Anterior cingulate cortex (tissue), 58 donors: ENCODE data around the gene FAM83G.
"Not testable (repeated sequence)": the region's sequence is repeated elsewhere in the genome, so short reads cannot be mapped to it uniquely, and the experiment has no call there.

Experiments used
- DNase-seq, 58 donors: peaks; one replicate each; lab custom pipeline; 2025; lab: John Stamatoyannopoulos, UW

The FAM83G gene

GRCh38 chr17:18933102-18934058 is 71.2 kb downstream of the FAM83G start:
- DNase-seq, result no peak

GRCh38 chr17:18932360-18933055 is 72.1 kb downstream of the FAM83G start:
- no peak for DNase-seq

- DNase-seq, result no peak
Measured at GRCh38 chr17:18928628-18929125, 75.9 kb downstream of the FAM83G start.

GRCh38 chr17:18925187-18925586 is 79.4 kb downstream of the FAM83G start:
- DNase-seq, result no peak

- DNase-seq, result not testable (repeated sequence)
Measured at GRCh38 chr17:18922596-18922995, 82.0 kb downstream of the FAM83G start.

GRCh38 chr17:18921912-18922451 is 82.6 kb downstream of the FAM83G start:
- no peak for DNase-seq

- DNase-seq, result no peak
Measured at GRCh38 chr17:18921485-18921884, 83.1 kb downstream of the FAM83G start.

- DNase-seq, result no peak
Measured at GRCh38 chr17:18920911-18921441, 83.6 kb downstream of the FAM83G start.

- DNase-seq, result no peak
Measured at GRCh38 chr17:18919963-18920362, 84.6 kb downstream of the FAM83G start.
